GM21381 (cell line): ENCODE data around the gene SPNS3.

Experiments
- ATAC-seq: cut with Tn5 transposase; IDR thresholded peaks from one replicate; pipeline ENCODE4 v1.9.1; 2021; ENCODE audit warnings: mild to moderate bottlenecking, moderate library complexity; ENCODE audit not compliant: unreplicated experiment

Gene SPNS3

DNA sequence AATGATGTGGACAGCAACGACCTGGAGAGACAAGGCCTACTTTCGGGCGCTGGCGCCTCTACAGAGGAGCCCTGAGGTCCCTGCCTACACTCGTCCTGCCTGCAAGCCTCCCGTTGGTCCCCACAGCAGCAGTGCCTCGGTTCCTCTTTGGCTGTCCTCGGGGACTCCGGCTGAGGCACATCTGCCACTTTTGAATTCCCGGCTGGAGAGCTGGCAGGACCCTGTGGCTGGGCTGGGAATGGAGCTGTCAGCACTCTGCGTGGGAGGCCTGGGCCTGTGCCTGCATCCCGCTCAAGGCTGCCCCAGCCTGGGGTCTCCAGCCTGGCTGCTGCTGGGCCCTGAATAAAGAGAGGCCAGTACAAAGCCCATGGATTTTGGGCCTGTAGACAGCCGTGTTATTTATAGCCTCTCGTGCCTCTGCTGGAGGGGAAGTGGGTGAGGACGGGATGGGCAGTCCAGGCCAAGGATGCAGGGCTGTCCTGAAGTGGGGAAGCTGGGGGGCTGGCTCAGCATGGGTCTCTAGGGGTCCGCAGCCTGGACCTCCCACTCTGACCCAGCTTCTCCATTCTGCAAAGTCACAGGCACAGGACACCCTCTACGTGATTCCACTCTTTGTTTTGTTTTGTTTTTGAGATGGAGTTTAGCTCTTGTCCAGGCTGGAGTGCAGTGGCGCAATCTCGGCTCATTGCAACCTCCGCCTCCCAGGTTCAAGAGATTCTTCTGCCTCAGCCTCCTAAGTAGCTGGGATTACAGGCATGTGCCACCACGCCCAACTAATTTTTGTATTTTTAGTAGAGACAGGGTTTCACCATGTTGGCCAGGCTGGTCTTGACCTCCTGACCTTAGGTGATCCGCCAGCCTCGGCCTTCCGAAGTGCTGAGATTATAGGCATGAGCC is 54.3 kb downstream of the SPNS3 start:
- no peak for ATAC-seq

DNA sequence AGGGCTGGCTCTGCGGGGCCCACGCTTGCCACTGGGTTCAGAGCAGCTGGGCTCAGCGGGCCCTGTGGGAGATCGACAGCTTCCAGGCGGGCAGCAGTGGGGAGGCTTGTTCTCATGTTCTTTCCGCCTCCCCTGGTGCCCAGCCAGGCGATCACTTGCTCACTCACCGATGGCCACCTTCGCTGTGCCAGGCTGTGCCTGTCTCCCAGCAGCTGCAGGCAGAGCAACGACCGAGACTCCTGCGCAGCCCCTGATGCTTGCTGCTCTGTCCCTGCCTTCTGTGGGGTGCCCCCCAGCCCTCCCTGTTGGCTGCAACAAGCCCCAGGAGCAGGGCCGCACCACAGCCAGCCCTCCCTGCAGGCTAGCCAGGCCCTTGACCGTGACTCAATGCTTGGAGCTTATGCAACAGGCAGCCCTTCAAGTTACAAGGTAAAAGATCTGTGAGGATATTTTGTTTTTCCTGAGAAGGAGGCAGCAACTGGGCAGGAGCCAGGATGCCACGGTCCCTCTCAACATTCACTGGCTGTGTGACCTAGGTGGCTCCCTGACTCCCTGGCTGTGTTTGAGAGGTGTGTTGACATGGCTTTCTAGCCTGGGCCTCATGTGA is 55.4 kb downstream of the SPNS3 start:
- ATAC-seq: no peak

DNA sequence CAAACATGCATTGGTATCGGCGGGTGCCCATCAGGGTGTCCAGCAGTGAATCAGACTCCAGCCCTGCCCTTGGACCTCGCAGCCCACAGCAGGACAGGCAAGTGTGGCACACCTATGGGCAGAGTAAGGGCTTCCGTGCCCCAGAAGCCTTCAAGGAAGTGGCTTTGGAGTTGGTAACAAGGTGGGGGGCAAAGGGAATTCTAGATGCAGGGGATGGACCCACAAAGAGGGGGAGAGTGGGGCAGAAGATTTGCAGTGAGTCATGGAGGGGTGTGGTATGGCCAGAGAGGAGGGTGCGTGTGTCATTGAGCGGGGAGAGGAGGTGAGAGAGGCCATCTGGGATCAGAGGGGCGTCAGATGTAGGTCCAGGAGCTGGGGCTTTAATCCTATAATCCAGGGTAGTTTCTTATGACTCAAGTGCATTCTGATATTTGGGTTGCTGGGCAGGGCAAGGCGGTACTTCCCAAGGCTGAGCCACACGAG is 56.4 kb downstream of the SPNS3 start:
- ATAC-seq: no peak

DNA sequence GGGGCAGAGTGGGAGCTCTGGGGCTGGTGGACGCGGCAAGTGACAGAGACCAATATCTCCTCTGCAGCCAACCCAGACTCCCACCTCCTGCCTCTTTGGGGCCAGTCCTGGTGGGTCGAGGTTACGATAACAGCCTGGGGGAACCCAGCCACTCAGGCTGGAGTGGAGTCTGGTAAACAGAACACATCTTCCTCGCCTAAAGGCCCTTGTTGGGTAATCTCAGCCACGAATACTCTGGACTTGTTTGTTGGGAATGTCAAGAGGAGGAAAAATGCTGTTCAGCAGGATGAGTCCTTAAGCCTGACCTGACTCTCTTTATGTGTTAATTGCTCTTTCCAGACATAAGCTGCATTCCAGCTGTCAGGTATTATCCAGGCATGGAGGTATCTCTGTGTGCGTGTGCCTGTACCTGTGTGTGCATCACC is 56.9 kb downstream of the SPNS3 start:
- ATAC-seq: no peak

DNA sequence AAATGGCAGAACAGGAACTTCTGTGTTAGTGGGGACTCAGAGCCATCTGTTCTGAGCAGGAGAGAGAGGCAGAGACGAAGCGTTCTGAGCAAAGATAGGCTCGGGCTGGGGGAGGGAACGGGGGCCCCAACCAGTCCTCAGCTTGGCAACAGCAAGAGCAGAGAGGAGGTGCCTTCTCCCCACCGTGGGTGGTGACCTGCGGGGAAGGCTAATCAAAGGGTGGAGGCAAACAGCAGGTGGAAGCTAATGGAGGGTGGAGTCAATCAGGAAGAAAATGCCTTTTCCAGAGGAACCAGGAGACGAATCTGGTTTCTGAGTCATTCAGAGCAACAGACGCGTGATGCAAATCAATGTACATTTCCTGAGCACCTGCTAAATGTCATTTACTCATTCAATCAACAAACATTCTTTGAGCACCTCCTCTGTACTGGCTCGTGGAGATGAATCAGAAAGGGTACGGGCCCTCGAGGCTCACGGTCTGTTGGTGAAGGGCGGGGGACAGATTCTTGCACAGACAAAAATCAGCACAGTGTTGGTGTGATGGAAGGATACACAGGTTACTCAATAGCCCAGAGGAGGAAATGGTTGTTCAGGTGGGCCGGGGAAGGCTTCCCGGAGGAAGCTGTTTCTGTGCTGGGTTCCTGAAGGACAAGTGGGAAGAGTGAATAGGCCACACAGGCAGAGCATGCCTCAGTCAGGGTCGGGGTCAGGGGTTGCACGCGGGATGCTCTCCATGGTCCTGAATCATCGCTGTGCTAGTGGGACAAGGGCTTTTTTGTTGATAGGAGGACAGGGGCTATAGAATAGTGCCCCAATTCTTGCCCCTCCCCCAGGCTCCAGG is 59.2 kb downstream of the SPNS3 start:
- ATAC-seq: no peak

DNA sequence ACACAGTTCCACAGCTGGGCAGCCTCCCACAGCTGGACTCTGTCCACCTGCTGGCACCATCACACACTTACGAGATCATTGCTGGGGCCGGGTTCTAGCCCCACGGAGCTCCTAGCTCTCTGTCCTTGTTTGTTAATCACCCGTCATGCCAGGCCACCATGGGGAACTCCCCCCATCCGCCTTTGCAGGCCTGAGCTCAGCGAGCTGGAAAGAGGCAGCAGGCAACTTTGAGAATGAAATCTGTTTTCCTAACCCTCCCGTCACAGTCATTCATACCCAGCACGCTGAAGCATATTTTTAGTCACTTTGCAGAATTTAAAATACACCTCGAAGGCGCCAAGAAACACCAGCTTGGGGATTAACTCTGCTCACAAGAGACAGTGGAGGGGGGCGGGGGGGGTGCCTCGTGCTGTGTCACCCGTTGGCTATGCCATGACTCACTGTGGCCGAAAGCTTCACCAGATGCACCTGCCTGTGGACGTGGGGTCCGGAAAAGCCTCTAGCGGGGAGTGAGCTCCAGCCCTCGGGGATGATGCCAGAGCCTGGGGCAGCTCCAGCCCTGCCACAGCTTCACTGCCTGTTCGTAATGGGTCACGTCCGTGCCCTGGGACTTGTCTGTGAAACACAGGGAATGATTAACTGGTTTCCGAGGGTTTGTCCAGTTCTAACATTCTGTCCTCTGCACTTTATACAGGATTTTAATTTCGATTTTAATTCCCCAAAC is 63.5 kb downstream of the SPNS3 start:
- ATAC-seq: no peak

DNA sequence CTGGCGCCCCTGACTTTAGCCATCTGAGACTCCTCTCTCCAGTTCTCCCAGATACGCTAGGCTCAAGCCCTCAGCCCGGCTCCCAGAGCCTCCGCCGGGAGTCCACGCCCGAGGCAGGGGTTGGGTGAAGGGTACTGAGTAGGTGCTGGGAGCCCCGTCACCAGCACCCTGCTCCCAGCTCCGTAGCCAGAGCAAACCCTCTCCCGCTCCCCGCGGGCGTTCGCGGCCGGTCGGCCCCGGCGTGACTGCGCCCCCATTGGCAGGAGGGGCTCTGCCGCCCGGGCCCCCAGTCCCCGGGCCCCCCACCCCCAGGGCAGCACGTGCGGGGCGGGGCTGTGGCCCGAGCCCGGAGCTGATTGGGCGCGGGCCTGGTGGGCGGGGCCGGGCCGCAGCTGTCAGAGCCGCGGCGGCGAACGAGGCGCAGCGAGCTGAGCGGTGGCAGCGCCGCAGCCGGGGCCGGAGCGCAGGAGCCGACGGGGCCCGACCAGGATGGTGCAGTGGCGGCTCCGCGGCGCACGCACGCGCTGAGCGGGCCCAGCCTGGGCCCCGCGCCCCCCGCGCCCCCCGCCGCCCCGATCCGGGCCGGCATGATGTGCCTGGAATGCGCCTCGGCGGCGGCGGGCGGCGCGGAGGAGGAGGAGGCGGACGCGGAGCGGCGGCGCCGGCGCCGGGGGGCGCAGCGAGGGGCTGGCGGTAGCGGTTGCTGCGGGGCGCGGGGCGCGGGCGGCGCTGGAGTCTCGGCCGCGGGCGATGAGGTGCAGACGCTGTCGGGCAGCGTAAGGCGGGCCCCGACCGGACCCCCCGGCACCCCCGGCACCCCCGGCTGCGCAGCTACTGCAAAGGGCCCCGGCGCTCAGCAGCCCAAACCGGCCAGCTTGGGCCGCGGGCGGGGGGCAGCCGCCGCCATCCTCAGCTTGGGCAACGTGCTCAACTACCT is 65.0 kb downstream of the SPNS3 start, which contains the start of gene SPNS2:
SPNS2 (plus strand) TSS at position 421 of the 937 bp plus-strand sequence; CDS start at position 588, 167 bp downstream.
- ATAC-seq: peak; percentile 69

DNA sequence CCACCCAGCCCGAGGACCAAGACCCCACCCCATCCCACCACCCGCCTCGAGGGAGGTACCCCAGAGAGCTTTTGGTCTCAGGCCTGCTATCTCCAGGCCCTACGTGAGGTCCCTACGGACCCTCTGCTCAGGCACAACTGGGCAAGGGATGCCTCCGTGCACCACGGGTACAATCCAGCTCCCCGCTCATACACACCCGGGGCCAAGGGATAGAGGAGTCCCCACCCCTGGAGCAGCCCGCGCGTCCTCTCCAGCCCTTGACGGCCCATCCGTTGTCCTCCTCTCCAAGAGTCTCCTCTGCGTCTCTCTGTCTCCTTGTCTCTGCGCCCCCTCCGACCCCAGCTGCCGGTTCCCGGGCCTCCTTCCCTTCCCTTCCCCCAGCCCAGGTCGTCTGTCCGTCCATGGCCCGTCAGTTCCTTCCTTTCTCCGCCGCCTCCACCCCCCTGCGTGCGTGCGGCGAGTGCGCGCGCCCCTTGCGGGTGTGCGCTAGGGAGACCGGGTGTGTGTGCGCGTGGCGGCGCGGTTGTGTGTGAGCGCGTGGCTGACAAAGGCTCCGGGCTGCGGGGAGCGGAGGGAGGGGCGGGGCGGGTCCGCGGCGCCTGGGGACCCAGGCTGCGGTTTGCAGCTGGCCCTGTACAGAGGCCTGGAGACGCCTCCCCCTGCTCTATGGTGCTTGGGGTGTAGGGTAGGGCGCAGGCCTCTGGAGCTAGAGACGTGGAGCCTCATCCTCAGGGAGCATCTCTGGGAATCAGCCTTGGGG is 65.9 kb downstream of the SPNS3 start:
- ATAC-seq: no peak

DNA sequence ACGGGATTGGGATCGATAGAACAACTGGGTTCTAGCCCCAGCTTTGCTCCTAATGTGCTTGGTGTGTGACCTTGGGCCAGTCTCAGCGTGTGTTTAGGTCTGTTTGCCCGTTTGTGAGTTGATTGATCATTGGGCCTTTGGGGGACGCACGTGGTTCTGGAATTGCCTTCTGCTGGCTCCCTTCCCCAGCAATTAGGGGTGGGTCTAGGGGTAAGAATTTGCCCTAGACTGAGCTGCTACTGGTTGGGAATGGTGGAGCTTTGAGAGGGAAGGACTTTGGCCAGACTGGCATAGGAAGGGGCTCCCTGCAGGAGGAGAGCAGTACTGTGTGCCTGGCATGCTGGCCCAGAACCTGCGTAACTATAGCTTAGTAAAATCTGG is 66.4 kb downstream of the SPNS3 start:
- ATAC-seq: no peak

DNA sequence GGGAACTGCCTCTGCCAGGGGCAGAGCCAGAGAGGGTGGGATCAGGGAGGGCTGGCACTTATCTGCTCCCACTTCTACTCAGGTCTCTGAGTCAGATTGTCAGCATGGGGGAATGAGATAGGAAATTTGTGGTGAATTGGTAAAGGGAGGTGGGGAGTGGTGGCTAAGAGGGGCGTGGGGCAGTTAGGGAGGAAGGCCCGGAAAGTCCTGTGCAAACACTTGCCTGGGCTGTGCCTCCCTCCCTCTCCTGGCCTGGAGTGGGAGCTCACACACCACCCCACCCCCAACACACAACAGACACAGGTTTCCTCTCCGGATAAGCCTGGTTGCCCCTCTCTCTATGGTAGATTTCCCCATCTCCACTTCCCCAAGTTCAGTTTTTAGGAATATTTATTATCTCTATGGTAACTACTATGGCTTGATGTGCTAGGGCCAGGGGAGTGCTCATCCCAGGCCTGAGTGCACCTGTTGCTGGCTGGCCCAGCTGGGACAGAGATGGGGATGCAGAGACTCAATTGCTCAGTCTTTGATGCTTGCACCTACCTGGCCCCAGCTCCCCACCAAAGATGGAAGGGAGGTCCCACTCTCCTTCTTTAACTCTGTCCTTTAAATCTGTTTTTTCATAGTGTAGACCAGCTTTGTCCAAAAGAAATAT is 67.7 kb downstream of the SPNS3 start:
- no peak for ATAC-seq

DNA sequence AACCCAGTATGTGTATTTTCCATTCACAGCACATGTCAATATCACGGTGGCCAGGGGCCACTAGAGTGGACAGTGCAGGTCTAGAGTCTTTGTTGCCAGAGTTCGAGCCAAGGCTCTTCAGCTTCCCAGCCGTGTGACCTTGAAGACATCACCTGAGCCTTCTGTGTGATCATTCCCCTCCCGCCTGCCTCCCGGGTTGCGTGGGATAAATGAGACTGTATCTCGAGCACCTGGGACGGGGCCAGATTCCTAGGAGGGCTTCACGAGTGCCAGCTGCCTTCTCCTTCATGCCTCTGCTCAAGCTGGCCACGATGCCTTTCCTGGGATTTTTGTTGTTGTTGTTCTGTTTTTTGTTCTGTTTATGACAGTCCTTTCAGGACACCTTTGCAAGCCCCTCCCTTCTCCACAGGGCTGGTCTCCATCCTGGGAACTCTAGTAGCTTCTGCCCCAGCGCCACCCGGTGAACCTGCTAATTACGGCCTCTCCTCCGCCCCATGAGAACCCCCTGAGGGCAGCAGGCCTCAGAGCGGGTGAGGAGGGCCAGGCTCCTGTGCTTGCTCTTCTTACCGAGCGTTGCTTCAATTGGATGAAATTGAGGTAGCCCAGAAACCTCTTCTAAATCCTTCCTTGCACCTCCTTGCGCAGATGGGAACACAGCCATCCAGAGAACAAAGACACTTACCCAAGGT is 68.9 kb downstream of the SPNS3 start:
- ATAC-seq: no peak

DNA sequence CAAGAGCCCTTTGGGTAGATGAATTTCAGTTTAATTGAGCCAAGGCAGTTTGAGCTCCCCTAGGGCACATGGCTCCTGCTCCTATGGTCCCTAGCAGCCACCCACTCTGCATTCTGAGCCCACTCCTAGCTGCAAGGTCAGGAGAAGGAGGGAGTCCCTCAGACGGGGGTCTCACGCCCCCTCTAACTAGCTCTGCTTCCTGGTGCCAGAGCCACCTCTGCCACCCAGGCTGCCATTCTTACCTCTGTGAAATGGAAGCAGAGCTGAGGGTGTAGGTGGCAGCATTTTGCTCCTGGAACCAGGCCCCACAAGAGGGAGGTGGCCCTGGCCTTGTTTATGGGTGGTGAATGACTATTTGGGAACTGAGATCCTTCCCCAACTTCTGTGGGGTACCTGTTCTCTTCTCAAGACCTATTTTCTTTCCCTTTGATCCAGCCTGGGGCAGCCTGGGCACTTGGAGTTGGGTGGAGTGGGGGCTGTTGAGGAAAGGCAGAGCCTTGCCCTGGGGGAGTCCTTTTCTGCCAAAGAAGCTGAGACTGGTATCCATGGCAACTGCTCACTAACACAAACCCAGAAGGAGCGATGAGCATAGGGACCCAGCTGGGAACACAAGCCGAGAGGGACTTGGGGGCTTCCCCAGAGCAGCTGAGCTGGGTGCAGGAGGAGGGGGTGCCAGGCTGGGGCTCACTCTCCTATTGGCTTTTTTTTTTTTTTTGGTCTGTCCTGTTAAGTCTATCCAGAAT is 69.7 kb downstream of the SPNS3 start:
- ATAC-seq: no peak

DNA sequence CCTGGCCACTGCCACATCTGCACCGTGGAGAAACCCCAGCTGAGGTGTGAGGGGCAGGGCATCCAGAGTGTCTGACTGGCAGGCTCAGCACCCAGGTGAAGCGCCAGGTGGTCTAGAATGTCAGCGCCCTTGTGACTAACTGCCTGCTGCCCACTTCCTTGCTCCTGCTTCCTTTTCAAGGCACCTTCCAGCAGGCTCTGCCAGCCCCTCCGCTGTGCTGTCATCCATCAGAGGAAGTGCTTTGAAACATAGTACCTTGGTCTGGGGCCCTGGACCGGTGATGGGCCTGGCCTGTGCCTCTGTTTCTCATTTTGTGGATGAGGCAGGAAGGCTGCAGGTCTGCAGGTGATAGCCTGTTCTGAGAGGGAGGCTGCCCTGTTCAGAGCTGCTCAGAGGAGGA is 70.4 kb downstream of the SPNS3 start:
- ATAC-seq: no peak

DNA sequence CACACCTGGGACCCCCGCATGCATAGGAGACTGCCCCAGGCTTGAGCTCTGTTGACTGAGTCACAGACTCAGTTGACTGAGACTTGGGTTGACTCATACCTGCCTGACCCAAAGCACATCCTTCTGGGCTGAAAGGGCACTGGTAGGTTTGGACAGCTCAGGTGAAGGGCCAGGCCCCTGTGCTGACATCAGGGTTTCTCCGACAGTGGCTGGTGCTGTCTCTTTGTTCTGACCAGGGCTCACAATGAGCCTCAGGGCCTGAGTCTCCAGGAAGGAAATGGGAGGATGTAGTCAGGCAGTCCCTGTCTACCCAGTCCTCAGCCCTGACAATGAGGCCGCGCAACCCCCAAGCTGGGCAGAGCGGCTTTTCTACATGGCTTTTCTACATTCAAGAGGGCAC is 71.4 kb downstream of the SPNS3 start:
- ATAC-seq: no peak

DNA sequence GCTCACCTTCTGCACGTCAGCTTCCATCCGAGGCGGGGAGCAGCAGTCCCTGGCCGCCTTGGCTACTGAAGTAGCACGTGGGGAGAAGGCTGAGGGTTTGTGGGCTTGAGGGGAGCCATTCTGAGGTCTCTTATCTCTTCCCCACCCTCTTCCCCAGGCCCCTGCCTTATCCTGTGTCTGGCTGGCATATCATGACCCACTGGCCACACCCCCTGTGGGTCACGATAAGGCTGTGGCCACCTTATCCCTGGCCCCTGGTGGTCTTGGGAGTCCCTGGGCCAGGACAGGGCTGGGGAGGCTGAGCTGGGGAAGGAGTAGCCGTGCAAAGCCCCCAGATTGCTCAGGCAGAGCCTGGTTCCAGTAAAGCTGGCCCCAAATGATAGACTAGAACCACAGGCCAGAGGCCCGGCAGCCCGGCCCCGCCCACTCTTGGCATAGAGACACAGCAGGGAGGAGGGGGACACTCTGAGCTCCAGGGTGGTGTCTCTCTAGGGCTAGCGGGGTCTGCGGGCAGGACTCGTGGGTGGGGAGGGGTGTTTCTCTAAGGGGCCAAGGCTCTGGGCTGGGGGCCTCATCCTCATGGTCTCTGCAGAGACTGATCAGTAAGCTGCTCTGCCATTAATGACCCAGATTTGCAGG is 72.6 kb downstream of the SPNS3 start:
- ATAC-seq: no peak

DNA sequence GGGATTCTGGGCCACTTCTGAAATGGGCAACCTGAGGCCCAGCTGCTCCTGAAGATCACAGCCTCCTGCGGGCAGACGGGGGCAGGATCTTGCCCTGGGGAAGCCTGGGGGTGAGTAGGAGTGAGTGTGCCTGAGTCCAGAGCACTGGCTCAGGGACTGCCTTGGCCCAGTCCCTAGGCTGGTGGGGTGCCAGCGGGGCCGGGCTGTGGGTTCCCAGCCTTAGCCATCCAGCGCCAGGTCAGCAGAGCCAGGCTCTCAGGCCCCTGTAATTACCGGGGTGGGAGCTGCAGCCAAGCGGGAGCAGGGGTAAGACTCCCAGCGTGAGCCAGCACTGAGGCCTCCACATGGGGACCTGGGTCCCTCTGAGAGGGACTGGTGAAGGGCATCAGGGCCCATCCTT is 73.2 kb downstream of the SPNS3 start:
- no peak for ATAC-seq
